Measurements from ENCODE around the gene INSM1.

Gene INSM1

GRCh38 chr20:20363434-20363798, 4.5 kb upstream of the INSM1 start:
- DNase-seq = no peak

GRCh38 chr20:20363799-20364592, 3.9 kb upstream of the INSM1 start:
- DNase-seq = peak; percentile 61

- no peak for DNase-seq
Observed at GRCh38 chr20:20364593-20365479, 3.1 kb upstream of the INSM1 start.

- DNase-seq = no peak
Observed at GRCh38 chr20:20365480-20366161, 2.3 kb upstream of the INSM1 start.

GRCh38 chr20:20366551-20366875, 1.4 kb upstream of the INSM1 start:
- DNase-seq = no peak

GRCh38 chr20:20366876-20367574, 879 bp upstream of the INSM1 start:
- DNase-seq = no peak

- DNase-seq = peak; percentile 65
Observed at GRCh38 chr20:20368418-20369249, 730 bp downstream of the INSM1 start.

- DNase-seq = peak; percentile 61
Observed at GRCh38 chr20:20369250-20370093, 1.6 kb downstream of the INSM1 start.

GRCh38 chr20:20370094-20370575, 2.2 kb downstream of the INSM1 start:
- no peak for DNase-seq

- DNase-seq = no peak
Observed at GRCh38 chr20:20371083-20371482, 3.2 kb downstream of the INSM1 start.

GRCh38 chr20:20371681-20372080, 3.8 kb downstream of the INSM1 start:
- DNase-seq = no peak

- no peak for DNase-seq
Observed at GRCh38 chr20:20373091-20373571, 5.2 kb downstream of the INSM1 start.

GRCh38 chr20:20375862-20376261, 8.0 kb downstream of the INSM1 start:
- no peak for DNase-seq

- DNase-seq = no peak
Observed at GRCh38 chr20:20386192-20386591, 18.3 kb downstream of the INSM1 start.

GRCh38 chr20:20390393-20390792, 22.5 kb downstream of the INSM1 start:
- DNase-seq = no peak

GRCh38 chr20:20391115-20391514, 23.2 kb downstream of the INSM1 start:
- DNase-seq = no peak

GRCh38 chr20:20391766-20392165, 23.9 kb downstream of the INSM1 start:
- no peak for DNase-seq

GRCh38 chr20:20393207-20394120, 25.6 kb downstream of the INSM1 start:
- DNase-seq = no peak

GRCh38 chr20:20395087-20395486, 27.2 kb downstream of the INSM1 start:
- no peak for DNase-seq

Data from activated CD8-positive, alpha-beta memory T cell treated with anti-CD3 and anti-CD28 coated beads for 24 hours (primary cell).